Skeletal muscle tissue (tissue), 4 donors: ENCODE results near the gene CFAP221. TPM values are rescaled to one million over a fixed set of nuclear protein-coding genes. Genes with fewer than 3 reads are reported as not detected.

Experiments used
- H3K27ac ChIP-seq: one replicate; pipeline ENCODE4 v1.7.0; 2013; ENCODE audit warnings: mild to moderate bottlenecking, low read depth, low read length, inconsistent platforms
- H3K27me3 ChIP-seq, 3 donors: one replicate each; pipeline ENCODE4 v1.7.0; 2013; ENCODE audit warnings: low read length in 3 of 3; ENCODE audit not compliant: control insufficient read depth in 3 of 3, insufficient read depth in 3 of 3
- H3K36me3 ChIP-seq, 3 donors: one replicate each; pipeline ENCODE4 v1.7.0; 2013; ENCODE audit warnings: low read length in 3 of 3; ENCODE audit not compliant: control insufficient read depth in 3 of 3, insufficient read depth in 3 of 3
- H3K4me1 ChIP-seq, 3 donors: one replicate each; pipeline ENCODE4 v1.7.0; 2013; ENCODE audit warnings: low read length in 3 of 3, mild to moderate bottlenecking in 3 of 3; ENCODE audit not compliant: control insufficient read depth in 3 of 3, insufficient read depth in 3 of 3
- H3K4me3 ChIP-seq, 3 donors: one replicate each; pipeline ENCODE4 v1.7.0; 2013; ENCODE audit warnings: low read length in 3 of 3
- H3K9ac ChIP-seq, 3 donors: one replicate each; pipeline ENCODE4 v1.7.0; 2013; ENCODE audit warnings: low read length in 3 of 3, mild to moderate bottlenecking in 3 of 3, moderate library complexity in 2 of 3, low read depth in 1 of 3
- H3K9me3 ChIP-seq, 3 donors: one replicate each; pipeline ENCODE4 v1.7.0; 2013; ENCODE audit warnings: low read length in 3 of 3; ENCODE audit not compliant: control insufficient read depth in 3 of 3
- total RNA-seq: library from RNA; depleted of rRNA; stranded (reverse); fragments of >200 nt; gene quantifications from one replicate; pipeline ENCODE4 v1.2.3, GENCODE V29; 2014
- donor health status: Osteomylitis.

Gene CFAP221
- total RNA-seq, 1 donor from 2014 or later: 1.0 TPM

GRCh38 chr2:119550346-119550745 lies 6.1 kb downstream of the CFAP221 start:
- Histone ChIP-seq H3K9me3 (no peaks in the 10 kb centered on the region), H3K9ac (no peak overlapping the region), H3K27me3 (no peaks in the 10 kb centered on the region), H3K4me3 (no peak overlapping the region), H3K36me3 (no peaks in the 10 kb centered on the region), H3K27ac (no peak overlapping the region), H3K4me1 (peaks cover 0 to 10% (median 2%) of the 10 kb centered on the region in 3 donors)

GRCh38 chr2:119550856-119551255 lies 6.6 kb downstream of the CFAP221 start:
- no peak overlapping the region for H3K9ac ChIP-seq
- peaks cover 0 to 10% (median 2%) of the 10 kb centered on the region in 3 donors for H3K4me1 ChIP-seq
- no peaks in the 10 kb centered on the region for H3K36me3 ChIP-seq
- H3K27me3 ChIP-seq: no peaks in the 10 kb centered on the region
- H3K9me3 ChIP-seq: no peaks in the 10 kb centered on the region
- no peak overlapping the region for H3K4me3 ChIP-seq
- H3K27ac ChIP-seq: no peak overlapping the region

GRCh38 chr2:119552902-119553301 lies 8.7 kb downstream of the CFAP221 start:
- Histone ChIP-seq H3K36me3 (no peaks in the 10 kb centered on the region), H3K4me1 (peaks cover 0 to 10% (median 2%) of the 10 kb centered on the region in 3 donors), H3K9me3 (no peaks in the 10 kb centered on the region), H3K27me3 (no peaks in the 10 kb centered on the region), H3K4me3 (no peak overlapping the region), H3K9ac (no peak overlapping the region), H3K27ac (no peak overlapping the region)

- H3K9ac ChIP-seq: no peak overlapping the region
- H3K27me3 ChIP-seq: no peaks in the 10 kb centered on the region
- H3K36me3 ChIP-seq: no peaks in the 10 kb centered on the region
- no peaks in the 10 kb centered on the region for H3K9me3 ChIP-seq
- H3K27ac ChIP-seq: no peak overlapping the region
- no peak overlapping the region for H3K4me3 ChIP-seq
- H3K4me1 ChIP-seq: peaks cover 0 to 10% (median 2%) of the 10 kb centered on the region in 3 donors
Measured at GRCh38 chr2:119553687-119554344, 9.6 kb downstream of the CFAP221 start.

- no peaks in the 10 kb centered on the region for H3K27me3 ChIP-seq
- no peaks in the 10 kb centered on the region for H3K4me1 ChIP-seq
- H3K4me3 ChIP-seq: no peak overlapping the region
- H3K36me3 ChIP-seq: no peaks in the 10 kb centered on the region
- H3K27ac ChIP-seq: no peak overlapping the region
- no peak overlapping the region for H3K9ac ChIP-seq
- H3K9me3 ChIP-seq: no peaks in the 10 kb centered on the region
Measured at GRCh38 chr2:119565481-119565880, 21.2 kb downstream of the CFAP221 start.

GRCh38 chr2:119567292-119567691 lies 23.0 kb downstream of the CFAP221 start:
- Histone ChIP-seq H3K9ac (no peak overlapping the region), H3K4me3 (no peak overlapping the region), H3K27ac (no peak overlapping the region), H3K4me1 (no peaks in the 10 kb centered on the region), H3K9me3 (no peaks in the 10 kb centered on the region), H3K27me3 (no peaks in the 10 kb centered on the region), H3K36me3 (no peaks in the 10 kb centered on the region)

GRCh38 chr2:119574108-119574815 lies 30.0 kb downstream of the CFAP221 start:
- Histone ChIP-seq H3K27ac (no peak overlapping the region), H3K4me1 (no peaks in the 10 kb centered on the region), H3K36me3 (no peaks in the 10 kb centered on the region), H3K4me3 (no peak overlapping the region), H3K9ac (no peak overlapping the region), H3K9me3 (peaks cover 0 to 4% (median 0%) of the 10 kb centered on the region in 3 donors), H3K27me3 (no peaks in the 10 kb centered on the region)

GRCh38 chr2:119574864-119575263 lies 30.6 kb downstream of the CFAP221 start:
- no peaks in the 10 kb centered on the region for H3K36me3 ChIP-seq
- H3K4me3 ChIP-seq: no peak overlapping the region
- no peaks in the 10 kb centered on the region for H3K4me1 ChIP-seq
- no peaks in the 10 kb centered on the region for H3K27me3 ChIP-seq
- peaks cover 0 to 4% (median 0%) of the 10 kb centered on the region in 3 donors for H3K9me3 ChIP-seq
- H3K27ac ChIP-seq: no peak overlapping the region
- H3K9ac ChIP-seq: no peak overlapping the region

GRCh38 chr2:119575439-119575838 lies 31.2 kb downstream of the CFAP221 start:
- Histone ChIP-seq H3K9me3 (peaks cover 0 to 4% (median 0%) of the 10 kb centered on the region in 3 donors), H3K27me3 (no peaks in the 10 kb centered on the region), H3K4me3 (no peak overlapping the region), H3K4me1 (no peaks in the 10 kb centered on the region), H3K36me3 (no peaks in the 10 kb centered on the region), H3K27ac (no peak overlapping the region), H3K9ac (no peak overlapping the region)
